Mesodermal cell (in vitro differentiated cells): ENCODE measurements around the gene DHX34.
"Not testable (repeated sequence)": the region's sequence is repeated elsewhere in the genome, so short reads cannot be mapped to it uniquely, and the experiment has no call there.

Experiments
- H3K27ac ChIP-seq: 2 replicates; pipeline ENCODE4 v1.7.0; 2013; ENCODE audit warnings: mild to moderate bottlenecking, low read depth, low read length, moderate library complexity; ENCODE audit not compliant: severe bottlenecking
- H3K36me3 ChIP-seq: 2 replicates; pipeline ENCODE4 v1.7.1; 2013; ENCODE audit warnings: mild to moderate bottlenecking, low read length, moderate library complexity; ENCODE audit not compliant: control insufficient read depth, insufficient read depth
- H3K4me1 ChIP-seq: one replicate; pipeline ENCODE4 v1.7.1; 2013; ENCODE audit warnings: mild to moderate bottlenecking, low read length; ENCODE audit not compliant: insufficient read depth, control insufficient read depth, poor library complexity, severe bottlenecking
- H3K4me3 ChIP-seq: 2 replicates; pipeline ENCODE4 v1.7.0; 2013; ENCODE audit warnings: low read length, control low read depth, mild to moderate bottlenecking; ENCODE audit not compliant: insufficient read depth, poor library complexity, severe bottlenecking; ENCODE audit errors: extremely low read depth
- H3K9me3 ChIP-seq: 2 replicates; pipeline ENCODE4 v1.7.1; 2013; ENCODE audit warnings: mild to moderate bottlenecking, low read length, moderate library complexity; ENCODE audit not compliant: control insufficient read depth
- WGBS, 2 experiments: methylation state at CpG; one replicate each; pipeline ENCODE4 v1.1.5; 2013; ENCODE audit warnings: missing lambda C conversion rate in 2 of 2; ENCODE audit not compliant: insufficient coverage in 2 of 2; 5-methylcytosine and 5-hydroxymethylcytosine counted together

Gene DHX34

GRCh38 chr19:47346024-47346423, 3.1 kb upstream of the DHX34 start:
- not testable (repeated sequence) for H3K4me3 ChIP-seq, H3K36me3 ChIP-seq, H3K27ac ChIP-seq, H3K9me3 ChIP-seq, H3K4me1 ChIP-seq
- 94 to 96% methylated on average over 5 to 6 of the region's 6 CpGs for WGBS, 2 experiments

DNA sequence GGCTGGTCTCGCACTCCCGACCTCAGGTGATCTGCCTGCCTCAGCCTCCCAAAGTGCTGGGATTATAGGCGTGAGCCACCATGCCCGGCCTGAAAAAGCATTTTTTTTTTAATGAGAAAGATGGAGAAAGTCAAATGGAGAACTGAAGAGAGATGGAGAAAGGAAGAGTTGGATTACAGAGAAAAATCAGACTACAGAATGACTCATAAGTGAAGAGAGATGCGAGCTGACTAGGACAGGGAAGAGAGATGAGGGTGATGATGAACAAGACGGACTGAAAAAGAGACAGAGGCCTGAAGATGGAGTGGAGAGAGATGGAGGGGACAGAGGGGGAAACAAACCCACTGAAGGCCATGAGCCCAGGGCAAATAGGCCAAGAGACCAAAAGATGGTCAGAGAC, 1.5 kb downstream of the DHX34 start:
- H3K4me3 ChIP-seq: no peak overlapping the region
- H3K36me3 ChIP-seq: peaks cover 37% of the 10 kb centered on the region
- H3K4me1 ChIP-seq: no peaks in the 10 kb centered on the region
- H3K9me3 ChIP-seq: no peaks in the 10 kb centered on the region
- WGBS, 2 experiments: 96% methylated on average over 4 to 6 of the region's 6 CpGs
- H3K27ac ChIP-seq: no peak overlapping the region

DNA sequence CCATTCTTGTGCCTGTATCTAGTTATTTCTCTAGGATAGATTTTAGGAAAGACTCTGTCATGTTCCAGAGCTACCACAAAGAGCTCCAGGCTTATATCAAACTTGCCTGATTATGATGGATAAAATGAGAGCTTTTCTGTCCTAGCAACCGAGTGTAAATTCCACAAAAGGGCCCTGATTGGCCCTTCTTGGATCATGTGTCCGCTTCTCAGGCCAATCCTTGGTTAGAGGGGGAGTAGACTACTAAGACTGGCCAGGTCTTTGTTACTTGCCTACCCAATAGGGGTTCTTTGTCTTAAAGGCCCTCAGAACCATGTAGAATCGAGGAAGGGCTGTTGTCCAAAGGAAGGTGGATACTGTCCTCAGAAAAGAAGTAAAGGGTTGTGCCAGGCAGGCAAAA, 2.4 kb downstream of the DHX34 start:
- H3K4me3 ChIP-seq: no peak overlapping the region
- H3K27ac ChIP-seq: no peak overlapping the region
- H3K9me3 ChIP-seq: no peaks in the 10 kb centered on the region
- H3K4me1 ChIP-seq: no peaks in the 10 kb centered on the region
- H3K36me3 ChIP-seq: peaks cover 46% of the 10 kb centered on the region
- WGBS, 2 experiments: 80 to 92% methylated on average over 3 of the region's 3 CpGs

- H3K9me3 ChIP-seq: no peaks in the 10 kb centered on the region
- 90% methylated on average over 2 of the region's 2 CpGs; no CpG with 5 or more reads in 1 of the 2 experiments for WGBS, 2 experiments
- no peak overlapping the region for H3K4me3 ChIP-seq
- H3K36me3 ChIP-seq: peaks cover 51% of the 10 kb centered on the region
- H3K4me1 ChIP-seq: no peaks in the 10 kb centered on the region
- no peak overlapping the region for H3K27ac ChIP-seq
Measured at GRCh38 chr19:47352095-47352494, 3.0 kb downstream of the DHX34 start.

- Histone ChIP-seq H3K27ac (no peak overlapping the region), H3K36me3 (peaks cover 63% of the 10 kb centered on the region), H3K9me3 (no peaks in the 10 kb centered on the region), H3K4me3 (no peak overlapping the region), H3K4me1 (no peaks in the 10 kb centered on the region)
- WGBS, 2 experiments: 94 to 99% methylated on average over 22 to 24 of the region's 24 CpGs
Measured at GRCh38 chr19:47353307-47353712, 4.2 kb downstream of the DHX34 start.

GRCh38 chr19:47356900-47357299, 7.8 kb downstream of the DHX34 start:
- peaks cover 94% of the 10 kb centered on the region for H3K36me3 ChIP-seq
- 89 to 92% methylated on average over 6 of the region's 6 CpGs for WGBS, 2 experiments
- H3K4me1 ChIP-seq: no peaks in the 10 kb centered on the region
- H3K9me3 ChIP-seq: no peaks in the 10 kb centered on the region
- H3K27ac ChIP-seq: no peak overlapping the region
- no peak overlapping the region for H3K4me3 ChIP-seq

DNA sequence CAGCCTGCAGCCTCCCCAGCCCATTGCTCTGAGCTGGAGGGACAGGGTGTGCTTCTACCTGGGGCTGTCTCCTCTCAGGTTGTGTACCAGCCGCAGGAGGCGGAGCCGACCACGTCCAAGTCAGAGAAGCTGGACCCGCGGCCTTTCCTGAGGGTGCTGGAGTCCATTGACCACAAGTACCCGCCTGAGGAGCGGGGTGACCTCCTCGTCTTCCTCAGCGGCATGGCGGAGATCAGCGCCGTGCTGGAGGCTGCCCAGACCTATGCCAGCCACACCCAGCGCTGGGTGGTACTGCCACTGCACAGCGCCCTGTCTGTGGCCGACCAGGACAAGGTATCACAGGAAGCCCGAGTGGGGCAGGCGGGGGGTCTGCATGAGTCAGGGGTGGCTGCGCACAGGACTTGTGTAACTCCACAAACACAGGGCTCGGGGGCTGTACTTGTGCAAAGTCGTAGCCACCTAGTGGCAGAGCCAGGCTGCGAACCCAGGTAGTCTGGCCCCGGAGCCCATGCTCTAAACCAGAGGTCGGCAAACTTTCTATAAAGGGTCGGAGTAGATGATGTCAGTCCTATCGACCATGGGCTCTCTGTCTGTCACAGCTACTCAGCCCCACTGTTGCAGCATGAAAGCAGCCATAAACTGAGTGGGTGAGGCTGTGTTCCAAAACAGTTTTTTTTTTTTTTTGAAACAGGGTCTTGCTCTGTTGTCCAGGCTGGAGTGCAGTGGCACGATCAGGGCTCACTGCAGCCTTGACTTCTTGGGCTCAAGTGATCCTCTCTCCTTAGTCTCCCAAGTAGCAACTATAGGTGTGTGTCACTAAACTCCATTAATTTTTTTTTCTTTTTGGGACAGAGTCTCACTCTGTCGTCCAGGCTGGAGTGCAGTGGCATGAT, 8.9 kb downstream of the DHX34 start:
- Histone ChIP-seq H3K9me3 (no peaks in the 10 kb centered on the region), H3K36me3 (peaks cover 96% of the 10 kb centered on the region), H3K27ac (no peak overlapping the region), H3K4me3 (no peak overlapping the region), H3K4me1 (no peaks in the 10 kb centered on the region)
- 96 to 97% methylated on average over 27 to 28 of the region's 28 CpGs for WGBS, 2 experiments

DNA sequence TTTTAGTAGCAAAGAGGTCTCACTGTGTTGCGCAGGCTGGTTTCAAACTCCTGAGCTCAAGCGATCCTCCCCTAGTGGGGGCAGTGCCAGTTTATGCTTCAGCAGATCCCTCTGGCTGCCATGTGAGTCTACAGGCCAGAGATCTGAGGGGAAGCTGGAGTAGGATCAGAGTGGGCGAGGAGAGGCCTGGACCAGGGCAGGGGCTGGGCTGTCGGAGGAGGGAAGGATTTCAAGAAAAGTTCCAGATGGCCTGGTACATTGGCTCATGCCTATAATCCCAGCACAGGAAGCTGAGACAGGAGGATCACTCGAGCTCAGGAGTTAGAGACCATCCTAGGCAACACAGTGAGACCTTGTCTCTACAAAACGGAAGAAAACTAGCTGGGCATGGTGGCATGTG, 9.8 kb downstream of the DHX34 start:
- no peak overlapping the region for H3K27ac ChIP-seq
- peaks cover 96% of the 10 kb centered on the region for H3K36me3 ChIP-seq
- no peaks in the 10 kb centered on the region for H3K4me1 ChIP-seq
- H3K4me3 ChIP-seq: no peak overlapping the region
- H3K9me3 ChIP-seq: no peaks in the 10 kb centered on the region
- 94 to 96% methylated on average over 5 to 6 of the region's 6 CpGs for WGBS, 2 experiments

DNA sequence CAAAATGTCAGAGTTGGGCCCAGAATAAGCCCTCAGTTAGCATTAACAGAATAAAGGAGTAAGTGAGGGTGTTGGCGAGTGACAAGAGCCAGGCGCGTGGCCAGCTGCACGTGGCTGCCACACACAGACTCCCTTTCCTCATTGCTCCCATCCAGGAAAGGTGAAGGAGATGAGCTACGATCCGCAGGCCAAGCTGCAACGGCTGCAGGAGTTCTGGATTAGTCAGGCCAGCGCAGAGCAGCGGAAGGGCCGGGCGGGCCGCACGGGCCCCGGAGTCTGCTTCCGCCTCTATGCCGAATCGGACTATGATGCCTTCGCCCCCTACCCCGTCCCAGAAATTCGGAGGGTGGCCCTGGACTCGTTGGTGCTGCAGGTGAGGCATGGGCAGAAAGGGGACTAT, 13.2 kb downstream of the DHX34 start:
- no peaks in the 10 kb centered on the region for H3K4me1 ChIP-seq
- no peak overlapping the region for H3K27ac ChIP-seq
- H3K4me3 ChIP-seq: no peak overlapping the region
- peaks cover 84% of the 10 kb centered on the region for H3K36me3 ChIP-seq
- WGBS, 2 experiments: 95 to 96% methylated on average over 21 of the region's 21 CpGs
- no peaks in the 10 kb centered on the region for H3K9me3 ChIP-seq

GRCh38 chr19:47363758-47364531, 14.8 kb downstream of the DHX34 start:
- H3K27ac ChIP-seq: no peak overlapping the region
- no peak overlapping the region for H3K4me3 ChIP-seq
- peaks cover 74% of the 10 kb centered on the region for H3K36me3 ChIP-seq
- 89 to 96% methylated on average over 6 to 9 of the region's 13 CpGs for WGBS, 2 experiments
- H3K9me3 ChIP-seq: no peaks in the 10 kb centered on the region
- H3K4me1 ChIP-seq: no peaks in the 10 kb centered on the region

- not testable (repeated sequence) for H3K9me3 ChIP-seq, H3K27ac ChIP-seq, H3K4me1 ChIP-seq, H3K4me3 ChIP-seq
- peaks cover 76% of the 10 kb centered on the region for H3K36me3 ChIP-seq
- 100% methylated on average over 3 to 5 of the region's 10 CpGs for WGBS, 2 experiments
Measured at GRCh38 chr19:47365455-47365854, 16.3 kb downstream of the DHX34 start.
